Smooth muscle cell of the coronary artery (primary cell): ENCODE measurements around the gene NDUFB1. TPM values are rescaled to one million over a fixed set of nuclear protein-coding genes. Genes with fewer than 3 reads are reported as not detected.

Experiments
- total RNA-seq: library from RNA; depleted of rRNA; stranded (reverse); fragments of >200 nt; gene quantifications from 2 replicates; pipeline ENCODE4 v1.2.3, GENCODE V29; 2014; ENCODE audit warnings: low replicate concordance

The NDUFB1 gene
- 194 and 292 TPM in 2 replicates for total RNA-seq

DNA sequence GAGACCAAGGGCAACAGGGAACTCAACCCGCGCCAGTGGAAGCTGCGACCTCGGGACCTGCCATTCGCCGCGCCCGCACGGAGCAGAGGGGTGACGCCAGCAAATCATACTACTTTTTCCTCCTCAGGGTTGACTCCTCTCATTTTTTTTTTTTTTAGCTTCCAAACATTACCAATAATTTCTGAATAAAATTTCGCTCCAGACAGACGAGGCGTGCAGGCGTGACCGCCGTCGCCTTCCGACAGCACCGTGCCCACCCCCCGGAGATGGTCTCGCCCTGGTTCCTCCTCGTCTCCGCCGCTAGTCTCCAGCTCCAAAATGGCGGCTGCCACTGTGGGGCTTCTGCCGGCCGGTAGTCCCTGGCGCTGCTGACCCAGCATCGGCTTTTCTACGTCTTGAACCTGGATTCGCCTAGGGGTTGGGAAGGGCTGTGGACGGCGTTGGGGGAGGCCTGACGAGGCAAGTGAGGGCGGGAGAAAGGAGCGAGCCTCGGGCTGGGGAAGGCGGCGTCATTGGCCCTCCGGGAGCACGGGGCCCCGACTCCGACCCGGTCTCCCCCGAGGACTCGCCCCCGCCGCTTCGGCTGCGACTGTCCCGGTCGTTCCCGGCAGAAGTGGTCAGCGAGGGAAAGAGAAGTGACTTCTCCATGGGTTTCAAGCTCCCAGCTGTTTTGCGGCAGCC, at the start of gene NDUFB1, which contains the start of gene CPSF2:
Gene NDUFB1 (minus strand): TSS at position 37 of the 681 bp plus-strand sequence. CDS start 4,069 bp downstream, outside the sequence.
Gene CPSF2 (plus strand): TSS at position 300 of the 681 bp plus-strand sequence. CDS start 9,016 bp downstream, outside the sequence.

GRCh38 chr14:92106143-92106926, 15.2 kb downstream of the NDUFB1 start, which contains the start of gene ATXN3:
ATXN3 (minus strand) TSS chr14:92106582; CDS start chr14:92106552, 30 bp downstream.

Other genes starting within 250 kb of the NDUFB1 start
- 25.0 and 26.1 TPM in 2 replicates for gene FBLN5, start 174.0 kb downstream of the NDUFB1 start, total RNA-seq
- gene TRIP11, start 81.6 kb downstream of the NDUFB1 start, total RNA-seq: 18.8 and 24.3 TPM in 2 replicates
- 42.5 and 45.6 TPM in 2 replicates for gene ATXN3, start 15.1 kb downstream of the NDUFB1 start, total RNA-seq
- gene CPSF2, start 263 bp upstream of the NDUFB1 start, total RNA-seq: 20.1 and 32.3 TPM in 2 replicates
- gene SLC24A4, start 201.5 kb upstream of the NDUFB1 start, total RNA-seq: not detected in 2 replicates